Left ventricle myocardium inferior (tissue), 1 donor: ENCODE measurements around the gene AFDN. TPM values are rescaled to one million over a fixed set of nuclear protein-coding genes. Genes with fewer than 3 reads are reported as not detected.

ENCODE experiments used
- DNase-seq: peaks from one replicate; pipeline ENCODE4 v3.0.0-alpha.2; 2020
- H3K27ac ChIP-seq: fragments of 200-600 bp; replicated peaks from 2 replicates; pipeline ENCODE4 v1.8.0; 2021
- H3K27me3 ChIP-seq: fragments of 200-600 bp; 2 replicates; pipeline ENCODE4 v1.8.0; 2021; ENCODE audit warnings: low read depth
- H3K36me3 ChIP-seq: fragments of 200-600 bp; 2 replicates; pipeline ENCODE4 v1.8.0; 2021
- H3K4me1 ChIP-seq: fragments of 200-600 bp; 2 replicates; pipeline ENCODE4 v1.8.0; 2021
- H3K4me3 ChIP-seq: fragments of 200-600 bp; 2 replicates; pipeline ENCODE4 v1.8.0; 2021; ENCODE audit warnings: mild to moderate bottlenecking, moderate library complexity
- H3K9me3 ChIP-seq: fragments of 200-600 bp; replicated peaks from 2 replicates; pipeline ENCODE4 v1.8.0; 2021
- intact Hi-C: fragments of 100-400 bp; cut with micrococcal nuclease; formaldehyde crosslinking; loops from one replicate; pipeline ENCODE4 v1.11.0; 2022
- total RNA-seq: library from RNA; stranded (reverse); fragmentation: NEBNext Ultra II Directional; extraction: Animal tissue kit (Norgen Biotek cat#: 25700); gene quantifications from one replicate; pipeline ENCODE4 v1.2.1, GENCODE V29; 2021
- TF ChIP-seq, protein P1 (sequence below): fragments of 200-600 bp; IDR thresholded peaks from 2 replicates; pipeline ENCODE4 v1.8.0; 2021; ENCODE audit warnings: antibody characterized with exemption, mild to moderate bottlenecking, borderline replicate concordance
- donor health status: DM: no; HTN: yes; CAD: no; lungs with severe emphysema.

Gene AFDN
- total RNA-seq, 1 donor from 2014 or later = 54.9 TPM

DNA sequence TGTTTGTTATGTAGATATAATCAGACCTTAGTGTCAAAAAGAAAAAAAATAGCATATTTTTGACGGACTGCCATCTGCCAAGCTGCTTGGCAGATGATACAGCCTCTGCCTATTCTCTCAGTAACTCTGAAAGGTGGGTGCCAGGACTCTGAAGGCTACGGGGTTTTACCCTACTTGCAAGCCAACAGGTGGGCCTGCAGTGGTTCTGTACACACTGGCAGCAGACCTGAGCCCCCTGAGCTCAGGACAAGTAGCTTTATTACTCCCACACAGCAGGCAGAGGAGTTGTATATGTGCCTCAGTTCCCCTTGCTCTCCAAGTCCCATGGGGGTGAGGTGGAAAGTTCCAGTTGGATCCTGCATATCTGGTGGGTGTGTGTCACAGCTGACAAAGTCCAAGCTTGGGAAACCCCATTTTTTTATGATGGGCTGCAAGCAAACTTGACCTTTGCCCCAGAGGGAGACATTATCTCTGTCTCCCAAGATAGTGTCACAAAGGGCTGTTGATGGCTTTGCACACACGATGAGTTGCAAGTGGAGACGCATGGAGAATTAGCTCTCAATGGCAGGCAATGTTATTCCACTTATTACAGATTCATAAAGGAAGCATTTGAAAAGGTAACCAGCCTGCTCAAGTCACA is 20.5 kb upstream of the AFDN start:
- intact Hi-C loops = no loop called here
- H3K27me3 ChIP-seq = no peaks in the 10 kb centered on the region
- H3K4me1 ChIP-seq = no peaks in the 10 kb centered on the region
- H3K4me3 ChIP-seq = no peak overlapping the region
- H3K36me3 ChIP-seq = no peaks in the 10 kb centered on the region
- H3K27ac ChIP-seq = no peak overlapping the region
- no peaks in the 10 kb centered on the region for H3K9me3 ChIP-seq
- TF ChIP-seq, protein P1, sequence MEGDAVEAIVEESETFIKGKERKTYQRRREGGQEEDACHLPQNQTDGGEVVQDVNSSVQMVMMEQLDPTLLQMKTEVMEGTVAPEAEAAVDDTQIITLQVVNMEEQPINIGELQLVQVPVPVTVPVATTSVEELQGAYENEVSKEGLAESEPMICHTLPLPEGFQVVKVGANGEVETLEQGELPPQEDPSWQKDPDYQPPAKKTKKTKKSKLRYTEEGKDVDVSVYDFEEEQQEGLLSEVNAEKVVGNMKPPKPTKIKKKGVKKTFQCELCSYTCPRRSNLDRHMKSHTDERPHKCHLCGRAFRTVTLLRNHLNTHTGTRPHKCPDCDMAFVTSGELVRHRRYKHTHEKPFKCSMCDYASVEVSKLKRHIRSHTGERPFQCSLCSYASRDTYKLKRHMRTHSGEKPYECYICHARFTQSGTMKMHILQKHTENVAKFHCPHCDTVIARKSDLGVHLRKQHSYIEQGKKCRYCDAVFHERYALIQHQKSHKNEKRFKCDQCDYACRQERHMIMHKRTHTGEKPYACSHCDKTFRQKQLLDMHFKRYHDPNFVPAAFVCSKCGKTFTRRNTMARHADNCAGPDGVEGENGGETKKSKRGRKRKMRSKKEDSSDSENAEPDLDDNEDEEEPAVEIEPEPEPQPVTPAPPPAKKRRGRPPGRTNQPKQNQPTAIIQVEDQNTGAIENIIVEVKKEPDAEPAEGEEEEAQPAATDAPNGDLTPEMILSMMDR = no peak
- no peak for DNase-seq

DNA sequence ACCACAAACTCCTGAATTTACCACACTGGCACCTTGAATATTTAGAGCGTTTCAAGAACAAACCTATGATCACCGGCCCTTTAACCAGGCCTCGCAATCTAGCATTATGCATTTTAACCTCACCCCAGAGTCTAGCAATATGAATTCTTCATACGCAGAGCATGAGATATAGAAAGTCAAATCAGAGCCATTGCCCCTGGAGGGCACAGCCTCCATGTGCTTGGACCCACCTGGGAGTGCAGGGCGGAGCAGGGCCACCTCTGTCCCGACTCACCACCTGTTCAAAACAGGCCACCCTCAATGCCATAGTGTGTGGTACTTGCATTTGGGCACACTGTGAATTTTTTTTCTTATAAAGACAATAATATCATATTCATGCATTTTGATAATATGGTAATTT is 19.5 kb upstream of the AFDN start:
- Histone ChIP-seq H3K27ac (no peak overlapping the region), H3K9me3 (no peaks in the 10 kb centered on the region), H3K27me3 (no peaks in the 10 kb centered on the region), H3K36me3 (no peaks in the 10 kb centered on the region), H3K4me1 (no peaks in the 10 kb centered on the region), H3K4me3 (no peak overlapping the region)
- TF ChIP-seq, protein P1 = no peak
- DNase-seq = no peak
- intact Hi-C loops = no loop called here

DNA sequence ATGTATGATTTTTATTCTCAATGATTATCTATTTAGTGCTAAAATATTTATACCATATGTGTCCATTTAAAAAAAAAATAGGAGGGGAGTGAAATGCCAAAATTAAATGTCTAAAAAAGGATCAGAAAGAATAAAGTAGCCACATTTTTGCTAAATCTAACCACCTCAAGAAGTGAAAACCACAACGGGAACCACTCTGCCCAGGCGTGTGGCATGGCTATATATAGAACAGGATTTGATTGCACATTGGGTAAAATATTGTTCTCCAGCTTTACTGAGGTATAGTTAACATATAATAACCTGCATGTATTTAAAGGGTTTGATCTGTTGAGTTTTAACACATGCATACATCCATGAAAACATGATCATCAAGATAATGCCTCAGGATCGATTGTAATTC is 19.0 kb upstream of the AFDN start:
- H3K4me3 ChIP-seq = no peak overlapping the region
- no peak for DNase-seq
- H3K9me3 ChIP-seq = no peaks in the 10 kb centered on the region
- H3K27ac ChIP-seq = no peak overlapping the region
- H3K4me1 ChIP-seq = no peaks in the 10 kb centered on the region
- TF ChIP-seq, protein P1 = no peak
- H3K27me3 ChIP-seq = no peaks in the 10 kb centered on the region
- intact Hi-C loops = no loop called here
- H3K36me3 ChIP-seq = no peaks in the 10 kb centered on the region

DNA sequence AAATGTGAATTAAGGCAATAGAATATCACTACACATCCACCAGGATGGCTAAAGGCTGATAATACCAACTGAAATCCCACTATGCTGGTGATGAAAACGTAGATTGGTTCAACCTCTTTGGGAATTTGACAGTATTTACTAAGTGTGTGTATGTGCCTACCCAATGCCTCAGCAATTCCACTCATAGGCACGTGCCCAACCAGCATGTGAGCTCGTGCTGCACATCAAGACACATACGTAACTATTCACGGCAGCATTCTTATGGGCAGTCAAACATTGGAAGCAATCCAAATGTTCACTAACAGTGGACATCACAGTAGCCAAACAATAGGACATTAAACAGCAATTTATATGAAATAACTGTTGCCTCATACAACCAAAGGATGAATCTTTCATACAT is 15.7 kb upstream of the AFDN start:
- Histone ChIP-seq H3K4me3 (no peak overlapping the region), H3K36me3 (no peaks in the 10 kb centered on the region), H3K27ac (no peak overlapping the region), H3K4me1 (no peaks in the 10 kb centered on the region), H3K27me3 (no peaks in the 10 kb centered on the region), H3K9me3 (no peaks in the 10 kb centered on the region)
- TF ChIP-seq, protein P1 = no peak
- DNase-seq = no peak
- intact Hi-C loops = no loop called here

DNA sequence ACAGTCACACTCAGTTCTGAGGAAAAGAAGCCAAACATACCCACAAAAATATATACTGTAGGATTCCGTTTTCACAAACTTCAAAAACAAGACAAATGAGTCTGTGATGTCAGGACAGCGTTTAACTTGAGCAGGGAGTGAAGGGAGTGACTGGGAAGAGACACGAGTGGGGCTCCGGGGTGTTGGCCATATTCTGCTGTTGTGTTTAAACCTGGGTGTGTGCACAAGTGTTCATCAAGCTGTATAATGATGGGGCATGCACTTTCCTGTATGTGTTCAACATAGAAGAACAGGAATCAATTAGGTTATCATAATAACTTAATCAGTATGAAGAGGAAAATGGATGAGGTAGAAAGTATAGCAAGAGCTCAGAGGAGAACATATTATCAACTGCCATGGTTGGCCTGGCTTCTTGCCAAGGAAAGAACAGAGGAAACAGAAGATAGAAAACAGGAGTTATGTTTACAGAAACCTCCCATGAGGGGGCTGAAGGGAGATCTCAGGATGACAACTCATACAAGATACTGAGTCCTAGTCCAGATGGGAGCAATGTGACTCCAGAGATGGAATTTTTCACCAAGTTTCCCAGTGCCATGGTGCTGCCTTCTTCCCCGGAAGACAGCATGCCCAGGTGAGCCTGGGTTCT is 15.1 kb upstream of the AFDN start:
- Histone ChIP-seq H3K36me3 (no peaks in the 10 kb centered on the region), H3K9me3 (no peaks in the 10 kb centered on the region), H3K4me1 (no peaks in the 10 kb centered on the region), H3K27me3 (no peaks in the 10 kb centered on the region), H3K27ac (no peak overlapping the region), H3K4me3 (no peak overlapping the region)
- DNase-seq = no peak
- intact Hi-C loops = no loop called here
- TF ChIP-seq, protein P1 = no peak
